Sigmoid colon (tissue), 4 donors: ENCODE data around the gene ARPP21.

Experiments
- EP300 ChIP-seq, 4 donors: sonication (generic); formaldehyde crosslinking; IDR thresholded peaks; one replicate each; pipeline ENCODE4 v1.6.1; 2017; ENCODE audit warnings: antibody characterized with exemption in 4 of 4
- POLR2A ChIP-seq, 2 donors: fragments of 450-650 bp; IDR thresholded peaks; one replicate each; pipeline ENCODE4 v1.6.1; 2016; ENCODE audit warnings: antibody characterized with exemption in 2 of 2, mild to moderate bottlenecking in 2 of 2, moderate library complexity in 2 of 2
- POLR2AphosphoS5 ChIP-seq, 4 donors: sonication (generic); formaldehyde crosslinking; IDR thresholded peaks; one replicate each; pipeline ENCODE4 v1.6.1; 2017; ENCODE audit warnings: antibody characterized with exemption in 4 of 4
- TF ChIP-seq, protein P1 (sequence below), 4 experiments: fragments of 450-650 bp in 3 of 4; fragments of 200-600 bp in 1 of 4; IDR thresholded peaks; one replicate each; pipeline ENCODE4 v1.5.1; 2016 to 2019; ENCODE audit warnings: antibody characterized with exemption in 4 of 4, mild to moderate bottlenecking in 3 of 4, moderate library complexity in 2 of 4

DNA sequence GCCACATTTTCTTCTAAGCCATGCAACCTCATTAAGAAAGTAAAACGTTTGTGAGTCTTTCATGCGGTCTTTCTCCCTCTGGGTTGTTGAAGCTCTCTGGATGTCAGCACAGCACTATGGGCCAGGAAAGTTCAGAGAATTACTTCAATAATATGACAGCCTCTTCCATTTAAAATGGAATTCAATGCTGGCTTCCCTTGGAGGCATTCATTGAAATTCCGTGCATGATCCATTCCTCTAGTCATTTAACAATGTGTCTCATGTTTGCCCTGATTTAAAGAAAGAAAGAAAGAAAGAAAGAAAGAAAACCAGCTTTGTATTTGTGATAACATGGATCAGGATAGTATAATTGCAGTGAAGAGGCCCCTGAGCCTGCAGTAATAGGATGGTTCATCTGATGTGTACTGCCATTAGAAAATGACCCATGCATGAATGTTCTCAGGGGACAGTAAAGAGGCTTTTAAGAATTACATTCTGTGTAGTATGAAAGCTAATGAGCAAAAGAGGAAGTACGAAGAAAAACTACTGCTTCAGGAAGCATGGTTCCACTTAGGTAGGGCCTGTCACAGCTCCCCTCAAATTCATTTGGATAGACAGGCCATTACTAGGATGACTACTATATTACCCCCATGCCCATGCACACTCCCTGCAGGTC, 146.0 kb downstream of the ARPP21 start:
- TF ChIP-seq POLR2A (IDR thresholded peaks at IDR 0.05) (no peak), POLR2AphosphoS5 (IDR thresholded peaks at IDR 0.05) (no peak), EP300 (IDR thresholded peaks at IDR 0.05) (no peak)
- TF ChIP-seq, protein P1, sequence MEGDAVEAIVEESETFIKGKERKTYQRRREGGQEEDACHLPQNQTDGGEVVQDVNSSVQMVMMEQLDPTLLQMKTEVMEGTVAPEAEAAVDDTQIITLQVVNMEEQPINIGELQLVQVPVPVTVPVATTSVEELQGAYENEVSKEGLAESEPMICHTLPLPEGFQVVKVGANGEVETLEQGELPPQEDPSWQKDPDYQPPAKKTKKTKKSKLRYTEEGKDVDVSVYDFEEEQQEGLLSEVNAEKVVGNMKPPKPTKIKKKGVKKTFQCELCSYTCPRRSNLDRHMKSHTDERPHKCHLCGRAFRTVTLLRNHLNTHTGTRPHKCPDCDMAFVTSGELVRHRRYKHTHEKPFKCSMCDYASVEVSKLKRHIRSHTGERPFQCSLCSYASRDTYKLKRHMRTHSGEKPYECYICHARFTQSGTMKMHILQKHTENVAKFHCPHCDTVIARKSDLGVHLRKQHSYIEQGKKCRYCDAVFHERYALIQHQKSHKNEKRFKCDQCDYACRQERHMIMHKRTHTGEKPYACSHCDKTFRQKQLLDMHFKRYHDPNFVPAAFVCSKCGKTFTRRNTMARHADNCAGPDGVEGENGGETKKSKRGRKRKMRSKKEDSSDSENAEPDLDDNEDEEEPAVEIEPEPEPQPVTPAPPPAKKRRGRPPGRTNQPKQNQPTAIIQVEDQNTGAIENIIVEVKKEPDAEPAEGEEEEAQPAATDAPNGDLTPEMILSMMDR (IDR thresholded peaks at IDR 0.05), result no peak
